Sigmoid colon (tissue), 7 donors: ENCODE results near the gene KCTD11. TPM values are rescaled to one million over a fixed set of nuclear protein-coding genes. Genes with fewer than 3 reads are reported as not detected.

Experiments used
- DNase-seq: peaks from one replicate; pipeline ENCODE4 v3.0.0-alpha.2; 2019
- H3K27ac ChIP-seq, 4 donors: fragments of 200-600 bp; sonication (generic); one replicate each; pipeline ENCODE4 v1.5.1; 2016 to 2019; ENCODE audit warnings: mild to moderate bottlenecking in 1 of 4
- H3K27me3 ChIP-seq, 3 donors: fragments of 200-600 bp; sonication (generic); one replicate each; pipeline ENCODE4 v1.5.1; 2019; ENCODE audit warnings: mild to moderate bottlenecking in 1 of 3
- H3K36me3 ChIP-seq, 4 donors: fragments of 200-600 bp; sonication (generic); one replicate each; pipeline ENCODE4 v1.5.1; 2016 to 2019
- H3K4me1 ChIP-seq, 4 donors: fragments of 200-600 bp; sonication (generic); one replicate each; pipeline ENCODE4 v1.5.1; 2017 to 2019
- H3K4me3 ChIP-seq, 4 donors: fragments of 200-600 bp; sonication (generic); one replicate each; pipeline ENCODE4 v1.5.1; 2017 to 2019; ENCODE audit warnings: mild to moderate bottlenecking in 2 of 4, moderate library complexity in 1 of 4
- H3K9me3 ChIP-seq, 4 donors: fragments of 200-600 bp in 3 of 4; sonication (generic) in 3 of 4; one replicate each; pipeline versions ENCODE4 v1.5.1 to v1.6.1; 2013 to 2019
- CTCF ChIP-seq, 4 experiments: fragments of 450-650 bp in 3 of 4; fragments of 200-600 bp in 1 of 4; IDR thresholded peaks; one replicate each; pipeline ENCODE4 v1.5.1; 2016 to 2019; ENCODE audit warnings: antibody characterized with exemption in 4 of 4, mild to moderate bottlenecking in 3 of 4, moderate library complexity in 2 of 4
- EP300 ChIP-seq, 4 donors: sonication (generic); formaldehyde crosslinking; IDR thresholded peaks; one replicate each; pipeline ENCODE4 v1.6.1; 2017; ENCODE audit warnings: antibody characterized with exemption in 4 of 4
- POLR2A ChIP-seq, 2 donors: fragments of 450-650 bp; IDR thresholded peaks; one replicate each; pipeline ENCODE4 v1.6.1; 2016; ENCODE audit warnings: antibody characterized with exemption in 2 of 2, mild to moderate bottlenecking in 2 of 2, moderate library complexity in 2 of 2
- POLR2AphosphoS5 ChIP-seq, 4 donors: sonication (generic); formaldehyde crosslinking; IDR thresholded peaks; one replicate each; pipeline ENCODE4 v1.6.1; 2017; ENCODE audit warnings: antibody characterized with exemption in 4 of 4
- WGBS, 2 donors: extraction: QIAGEN DNeasy Blood & Tissue Kit; methylation state at CpG; one replicate each; pipeline ENCODE4 v1.1.7; 2013; 5-methylcytosine and 5-hydroxymethylcytosine counted together
- intact Hi-C: fragments of 100-400 bp; cut with DNase I; formaldehyde crosslinking; loops from one replicate; pipeline ENCODE4 v1.15.1; 2023
- polyA plus RNA-seq, 3 donors: library from polyadenylated mRNA; stranded (reverse); fragments of 200-250 nt; gene quantifications; one replicate each; pipeline ENCODE4 v1.2.3, GENCODE V29; 2013
- total RNA-seq, 4 donors: library from RNA; depleted of rRNA; stranded (reverse); fragments of >200 nt; gene quantifications; one replicate each; pipeline ENCODE4 v1.1.0, GENCODE V29; 2016
- donor health status: healthy with polysubstance abuse.
- donor health status: Bipolar disorder and iron deficiency.
- donor health status: healthy.

The KCTD11 gene
- total and polyA plus RNA-seq, 7 donors, result 4.4 to 11.7 (median 6.2) TPM

- no peak for TF ChIP-seq EP300 (IDR thresholded peaks at IDR 0.05)
- TF ChIP-seq POLR2A (IDR thresholded peaks at IDR 0.05), result no peak
- TF ChIP-seq CTCF (IDR thresholded peaks at IDR 0.05), result no peak
- no peak for TF ChIP-seq POLR2AphosphoS5 (IDR thresholded peaks at IDR 0.05)
- H3K27ac ChIP-seq, result peak overlapping the region; percentile 99 to 100 (median 100)
- H3K4me3 ChIP-seq, result peak overlapping the region; percentile 66 to 100 (median 96)
- intact Hi-C loops, result loop anchor here (1.0 to 5.0 kb wide), 4 partner anchors 21 to 264 kb away; partner anchors contain the start of genes GABARAP, NEURL4, POLR2A and SLC35G6
- peaks cover 0 to 40% (median 31%) of the 10 kb centered on the region in 4 donors for H3K4me1 ChIP-seq
- no peaks in the 10 kb centered on the region for H3K27me3 ChIP-seq
- no peaks in the 10 kb centered on the region for H3K9me3 ChIP-seq
- H3K36me3 ChIP-seq, result peaks cover 28 to 36% (median 30%) of the 10 kb centered on the region in 4 donors
- DNase-seq, result no peak
- WGBS, 2 donors, result 1% methylated on average over 104 of the region's 104 CpGs
Observed at GRCh38 chr17:7307686-7308624, 44.0 kb upstream of the KCTD11 start.

- peak in 1 of 2 donors; percentile 50 for TF ChIP-seq POLR2A (IDR thresholded peaks at IDR 0.05)
- no peak for TF ChIP-seq EP300 (IDR thresholded peaks at IDR 0.05)
- peak; percentile 28 to 69 (median 42) for TF ChIP-seq POLR2AphosphoS5 (IDR thresholded peaks at IDR 0.05)
- TF ChIP-seq CTCF (IDR thresholded peaks at IDR 0.05), result no peak
- no peaks in the 10 kb centered on the region for H3K9me3 ChIP-seq
- intact Hi-C loops, result loop anchor here (5.0 kb wide), 3 partner anchors 67 to 263 kb away; partner anchors contain the start of genes GABARAP, POLR2A and SLC35G6
- peak; percentile 89 for DNase-seq
- peaks cover 36 to 45% (median 38%) of the 10 kb centered on the region in 4 donors for H3K36me3 ChIP-seq
- 0 to 1% methylated on average over 14 of the region's 14 CpGs for WGBS, 2 donors
- peak overlapping the region; percentile 66 to 100 (median 96) for H3K4me3 ChIP-seq
- peak overlapping the region; percentile 99 to 100 (median 100) for H3K27ac ChIP-seq
- H3K4me1 ChIP-seq, result peaks cover 0 to 48% (median 40%) of the 10 kb centered on the region in 4 donors
- no peaks in the 10 kb centered on the region for H3K27me3 ChIP-seq
Observed at GRCh38 chr17:7308625-7309433, 43.1 kb upstream of the KCTD11 start.

GRCh38 chr17:7309628-7310027, 42.3 kb upstream of the KCTD11 start:
- Histone ChIP-seq H3K27me3 (no peaks in the 10 kb centered on the region), H3K36me3 (peaks cover 39 to 47% (median 39%) of the 10 kb centered on the region in 4 donors), H3K27ac (peak overlapping the region; percentile 99 to 100 (median 100)), H3K4me3 (peak overlapping the region in 1 of 4 donors; percentile 91), H3K4me1 (peaks cover 0 to 56% (median 48%) of the 10 kb centered on the region in 4 donors), H3K9me3 (no peaks in the 10 kb centered on the region)
- WGBS, 2 donors, result 77 to 86% methylated on average over 12 of the region's 12 CpGs
- intact Hi-C loops, result loop anchor here (5.0 to 10.0 kb wide), 4 partner anchors 67 to 825 kb away; partner anchors contain the start of genes GABARAP, POLR2A and SLC35G6
- TF ChIP-seq POLR2AphosphoS5 (IDR thresholded peaks at IDR 0.05) (no peak), CTCF (IDR thresholded peaks at IDR 0.05) (no peak), POLR2A (IDR thresholded peaks at IDR 0.05) (no peak), EP300 (IDR thresholded peaks at IDR 0.05) (no peak)
- no peak for DNase-seq

- peaks cover 39 to 51% (median 42%) of the 10 kb centered on the region in 4 donors for H3K36me3 ChIP-seq
- DNase-seq, result no peak
- H3K4me3 ChIP-seq, result no peak overlapping the region
- TF ChIP-seq EP300 (IDR thresholded peaks at IDR 0.05) (no peak), POLR2A (IDR thresholded peaks at IDR 0.05) (no peak), CTCF (IDR thresholded peaks at IDR 0.05) (no peak), POLR2AphosphoS5 (IDR thresholded peaks at IDR 0.05) (no peak)
- WGBS, 2 donors, result 77 to 88% methylated on average over 7 of the region's 7 CpGs
- peak overlapping the region in 1 of 4 donors; percentile 11 for H3K27ac ChIP-seq
- H3K27me3 ChIP-seq, result no peaks in the 10 kb centered on the region
- intact Hi-C loops, result loop anchor here (10.0 kb wide), 1 partner anchor 824 kb away; no protein-coding TSS in a partner anchor
- peaks cover 0 to 61% (median 56%) of the 10 kb centered on the region in 4 donors for H3K4me1 ChIP-seq
- H3K9me3 ChIP-seq, result no peaks in the 10 kb centered on the region
Observed at GRCh38 chr17:7311110-7311705, 40.8 kb upstream of the KCTD11 start.
